CD14-positive monocyte (primary cell): ENCODE results near the gene LKAAEAR1. TPM values are rescaled to one million over a fixed set of nuclear protein-coding genes. Genes with fewer than 3 reads are reported as not detected.
A peak's percentile ranks its signal among the peaks of the same experiment; 100 is the strongest.

Source experiments
- DNase-seq, 3 donors: peaks; one replicate each; pipeline ENCODE4 v3.0.0-alpha.2; 2011 to 2022
- H2AFZ ChIP-seq: 2 replicates; pipeline ENCODE4 v1.6.0; 2012; ENCODE audit warnings: mild to moderate bottlenecking, low read depth, low read length, inconsistent platforms; ENCODE audit not compliant: insufficient read depth, poor library complexity, severe bottlenecking
- H3K27ac ChIP-seq, 2 donors: 1 replicate in 1 of 2; 2 replicates in 1 of 2; pipeline ENCODE4 v1.5.1; 2012 to 2013; ENCODE audit warnings: low read length in 2 of 2, control low read depth in 1 of 2, inconsistent platforms in 1 of 2, low read depth in 1 of 2, mild to moderate bottlenecking in 1 of 2
- H3K27me3 ChIP-seq, 2 donors: one replicate each; pipeline versions ENCODE4 v1.6.0 to v1.6.1; 2011 to 2013; ENCODE audit warnings: low read length in 2 of 2; ENCODE audit not compliant: control insufficient read depth in 2 of 2, insufficient read depth in 2 of 2
- H3K36me3 ChIP-seq, 2 donors: replicated peaks in 1 of 2; 1 replicate in 1 of 2; 2 replicates in 1 of 2; pipeline versions ENCODE4 v1.5.1 to v1.6.1; 2012 to 2013; ENCODE audit warnings: low read length in 2 of 2, control low read depth in 1 of 2, inconsistent platforms in 1 of 2, mild to moderate bottlenecking in 1 of 2; ENCODE audit not compliant: insufficient read depth in 2 of 2, control insufficient read depth in 1 of 2
- H3K4me1 ChIP-seq, 2 donors: 1 replicate in 1 of 2; 2 replicates in 1 of 2; pipeline versions ENCODE4 v1.5.1 to v1.6.1; 2012 to 2013; ENCODE audit warnings: low read length in 2 of 2, control low read depth in 1 of 2, inconsistent platforms in 1 of 2, mild to moderate bottlenecking in 1 of 2, moderate library complexity in 1 of 2; ENCODE audit not compliant: insufficient read depth in 2 of 2, control insufficient read depth in 1 of 2
- H3K4me2 ChIP-seq: replicated peaks from 2 replicates; pipeline ENCODE3; 2012; ENCODE audit warnings: low read length, moderate library complexity, mild to moderate bottlenecking; ENCODE audit not compliant: poor library complexity, severe bottlenecking; ENCODE audit errors: extremely low read depth
- H3K4me3 ChIP-seq, 3 experiments: fragments of 200-600 bp in 1 of 3; sonication (generic) in 1 of 3; replicated peaks in 1 of 3; 1 replicate in 2 of 3; 2 replicates in 1 of 3; pipeline ENCODE4 v1.5.1; 2011 to 2013; ENCODE audit warnings: low read length in 3 of 3, mild to moderate bottlenecking in 3 of 3, control low read depth in 2 of 3, low read depth in 2 of 3, inconsistent platforms in 1 of 3, moderate library complexity in 1 of 3
- H3K79me2 ChIP-seq: 2 replicates; pipeline ENCODE4 v1.6.0; 2012; ENCODE audit warnings: mild to moderate bottlenecking, control low read depth, inconsistent platforms, low read length, moderate library complexity; ENCODE audit not compliant: insufficient read depth
- H3K9ac ChIP-seq: 2 replicates; pipeline ENCODE4 v1.6.0; 2017; ENCODE audit warnings: low read length, mild to moderate bottlenecking; ENCODE audit not compliant: insufficient read depth, poor library complexity, severe bottlenecking
- H3K9me3 ChIP-seq, 2 donors: replicated peaks in 1 of 2; 1 replicate in 1 of 2; 2 replicates in 1 of 2; pipeline versions ENCODE4 v1.5.1 to v1.6.1; 2012 to 2013; ENCODE audit warnings: low read length in 2 of 2, control low read depth in 1 of 2; ENCODE audit not compliant: control insufficient read depth in 1 of 2, insufficient read depth in 1 of 2
- H4K20me1 ChIP-seq: 2 replicates; pipeline ENCODE4 v1.6.0; 2012; ENCODE audit warnings: mild to moderate bottlenecking, low read length, control low read depth, moderate library complexity; ENCODE audit not compliant: insufficient read depth
- H3K27ac Mint-ChIP-seq, 7 donors: one replicate each; pipeline ENCODE4 v1.8.0; 2020; ENCODE audit warnings: mild to moderate bottlenecking in 7 of 7, mixed read lengths in 7 of 7, moderate library complexity in 6 of 7, inconsistent platforms in 2 of 7
- H3K27me3 Mint-ChIP-seq, 3 donors: one replicate each; pipeline ENCODE4 v1.8.0; 2021 to 2022; ENCODE audit warnings: low read depth in 3 of 3, mild to moderate bottlenecking in 3 of 3, mixed read lengths in 3 of 3, moderate library complexity in 3 of 3, inconsistent platforms in 1 of 3
- H3K36me3 Mint-ChIP-seq, 2 donors: one replicate each; pipeline ENCODE4 v1.8.0; 2020; ENCODE audit warnings: mixed read lengths in 2 of 2, inconsistent platforms in 1 of 2, mild to moderate bottlenecking in 1 of 2
- H3K4me1 Mint-ChIP-seq: one replicate; pipeline ENCODE4 v1.8.0; 2020; ENCODE audit warnings: mild to moderate bottlenecking, mixed read lengths
- H3K4me3 Mint-ChIP-seq, 2 donors: one replicate each; pipeline ENCODE4 v1.8.0; 2020; ENCODE audit warnings: mild to moderate bottlenecking in 2 of 2, mixed read lengths in 2 of 2, moderate library complexity in 1 of 2
- H3K9me3 Mint-ChIP-seq, 7 donors: one replicate each; pipeline ENCODE4 v1.8.0; 2020 to 2022; ENCODE audit warnings: mixed read lengths in 7 of 7, mild to moderate bottlenecking in 6 of 7, moderate library complexity in 6 of 7, inconsistent platforms in 2 of 7
- CTCF ChIP-seq: fragments of 200-600 bp; IDR thresholded peaks from one replicate; pipeline ENCODE4 v1.8.0; 2022; ENCODE audit warnings: antibody characterized with exemption, mild to moderate bottlenecking
- whole genome bisulfite sequencing: methylation state at CpG from one replicate; pipeline ENCODE4 v1.1.5; 2013; ENCODE audit warnings: missing lambda C conversion rate; ENCODE audit not compliant: insufficient coverage; 5-methylcytosine and 5-hydroxymethylcytosine counted together
- intact Hi-C, 2 donors: fragments of 100-400 bp; cut with micrococcal nuclease; formaldehyde crosslinking; loops; one replicate each; pipeline versions ENCODE4 v1.15.0 to v1.15.1; 2023
- polyA plus RNA-seq, 3 donors: library from polyadenylated mRNA; depleted of rRNA in 1 of 3; unstranded in 2 of 3; stranded (reverse) in 1 of 3; fragments of 300-500 nt in 2 of 3; fragments of >200 nt in 1 of 3; fragmentation: Illumina TruSeq in 2 of 3; gene quantifications; 1 replicate in 2 of 3; 2 replicates in 1 of 3; pipeline ENCODE4 v1.2.3, GENCODE V29; 2012 to 2021

LKAAEAR1 gene
- polyA plus RNA-seq, 3 donors, result 0.61 to 0.86 (median 0.64) TPM

DNA sequence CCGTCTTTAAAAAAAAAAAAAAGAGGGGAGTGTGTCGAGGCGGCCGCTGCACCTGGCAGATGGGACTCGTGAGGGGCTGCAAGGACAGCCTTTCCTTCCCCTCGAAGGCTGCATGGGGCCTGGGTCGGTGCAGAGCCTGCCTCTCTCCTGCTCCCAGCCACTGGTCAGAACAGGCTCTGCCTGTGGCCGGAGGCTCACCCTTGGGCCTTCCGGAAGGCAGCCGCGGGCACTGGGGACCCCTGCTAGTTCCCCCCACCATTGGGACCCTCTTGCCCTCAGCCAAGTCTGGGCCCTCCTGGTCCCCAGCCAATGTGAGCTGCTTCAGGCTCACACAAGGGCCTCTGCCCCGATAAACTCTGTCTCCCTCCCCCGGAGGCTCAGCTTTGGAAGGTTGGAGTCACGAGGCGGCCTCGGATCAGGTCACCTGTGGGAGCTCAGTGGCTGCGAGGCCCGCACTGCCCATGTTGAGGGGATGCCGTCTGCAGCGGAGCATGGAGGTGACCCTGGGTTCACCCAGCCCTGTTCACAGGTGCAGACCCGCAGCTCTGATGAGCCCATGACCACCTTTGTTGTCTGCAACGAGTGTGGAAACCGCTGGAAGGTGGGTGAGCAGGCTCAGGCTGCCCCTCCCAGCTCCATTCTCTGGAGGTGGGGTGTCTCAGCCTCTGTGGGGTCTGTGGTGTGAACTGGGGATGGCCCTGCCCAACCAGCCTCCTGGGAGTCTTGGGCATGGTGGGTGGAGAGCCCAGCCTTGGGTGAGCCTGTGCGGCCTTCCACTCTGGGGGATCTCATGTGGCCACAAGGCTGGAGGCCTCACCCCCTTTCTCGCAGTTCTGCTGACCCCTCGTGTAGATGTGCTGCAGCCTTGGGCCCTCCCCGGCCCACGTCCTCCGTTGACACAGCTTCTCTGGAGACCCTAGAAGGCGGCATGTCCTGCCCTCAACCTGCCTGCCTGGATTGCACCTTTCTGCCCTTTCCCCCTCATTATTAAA lies 12.6 kb downstream of the LKAAEAR1 start:
- 85% methylated on average over 22 of the region's 30 CpGs for WGBS
- Mint-ChIP-seq H3K36me3 (peaks cover 32 to 48% of the 10 kb centered on the region in 2 donors), H3K27ac (peak overlapping the region in 4 of 7 donors; percentile 24 to 81 (median 54)), H3K4me1 (peaks cover 37% of the 10 kb centered on the region), H3K4me3 (no peak overlapping the region), H3K9me3 (peaks cover 0 to 2% (median 0%) of the 10 kb centered on the region in 7 donors), H3K27me3 (peaks cover 0 to 8% (median 2%) of the 10 kb centered on the region in 3 donors)
- H2AFZ ChIP-seq, result no peak overlapping the region
- H3K9me3 ChIP-seq, result no peaks in the 10 kb centered on the region
- H4K20me1 ChIP-seq, result peaks cover 88% of the 10 kb centered on the region
- no peak overlapping the region for H3K4me2 ChIP-seq
- DNase-seq, result no peak
- H3K27ac ChIP-seq, result peak overlapping the region in 1 of 2 donors; percentile 36
- H3K4me1 ChIP-seq, result peaks cover 18 to 40% of the 10 kb centered on the region in 2 donors
- no peak for TF ChIP-seq CTCF
- H3K27me3 ChIP-seq, result no peaks in the 10 kb centered on the region
- peaks cover 43 to 46% of the 10 kb centered on the region in 2 donors for H3K36me3 ChIP-seq
- no peak overlapping the region for H3K4me3 ChIP-seq
- H3K9ac ChIP-seq, result no peak overlapping the region
- intact Hi-C loops, result no loop called here
- H3K79me2 ChIP-seq, result peaks cover 32% of the 10 kb centered on the region

- intact Hi-C loops, result no loop called here
- Histone ChIP-seq H3K9me3 (no peaks in the 10 kb centered on the region), H3K27ac (no peak overlapping the region), H3K4me2 (no peak overlapping the region), H3K36me3 (peaks cover 34 to 37% of the 10 kb centered on the region in 2 donors), H3K4me3 (no peak overlapping the region), H3K79me2 (peaks cover 20% of the 10 kb centered on the region), H3K9ac (no peak overlapping the region), H3K4me1 (peaks cover 18 to 40% of the 10 kb centered on the region in 2 donors), H4K20me1 (peaks cover 76% of the 10 kb centered on the region), H3K27me3 (no peaks in the 10 kb centered on the region), H2AFZ (no peak overlapping the region)
- DNase-seq, result no peak
- peaks cover 0 to 11% (median 5%) of the 10 kb centered on the region in 3 donors for H3K27me3 Mint-ChIP-seq
- H3K4me1 Mint-ChIP-seq, result peaks cover 35% of the 10 kb centered on the region
- peaks cover 25 to 36% of the 10 kb centered on the region in 2 donors for H3K36me3 Mint-ChIP-seq
- TF ChIP-seq CTCF, result no peak
- WGBS, result 97% methylated on average over 26 of the region's 31 CpGs
- peak overlapping the region in 1 of 7 donors; percentile 30 for H3K27ac Mint-ChIP-seq
- H3K4me3 Mint-ChIP-seq, result no peak overlapping the region
- peaks cover 0 to 2% (median 0%) of the 10 kb centered on the region in 7 donors for H3K9me3 Mint-ChIP-seq
These were observed 13.8 kb downstream of the LKAAEAR1 start for GRCh38 chr20:64070244-64070993.
